IMR-90 (cell line): Measurements from ENCODE around the gene SLC39A3.

Source experiments
- MXI1 ChIP-seq: IDR thresholded peaks from 2 replicates; pipeline ENCODE4 v1.6.1; 2012; ENCODE audit warnings: low read depth, mild to moderate bottlenecking, low read length, moderate library complexity, borderline replicate concordance
- NFE2L2 ChIP-seq: fragments of 150-350 bp; IDR thresholded peaks from 2 replicates; pipeline ENCODE4 v1.6.1; 2016; ENCODE audit warnings: low read depth, mild to moderate bottlenecking, low read length
- POLR2A ChIP-seq: IDR thresholded peaks from 2 replicates; pipeline ENCODE4 v1.6.1; 2012; ENCODE audit warnings: mild to moderate bottlenecking, low read depth, low read length
- RCOR1 ChIP-seq: IDR thresholded peaks from 2 replicates; pipeline ENCODE4 v1.6.1; 2012; ENCODE audit warnings: mild to moderate bottlenecking, low read length, improper control_type of control experiment; ENCODE audit not compliant: insufficient replicate concordance
- SMC3 ChIP-seq: fragments of 150-350 bp; IDR thresholded peaks from 2 replicates; pipeline ENCODE4 v1.6.1; 2016; ENCODE audit warnings: low read depth, mild to moderate bottlenecking, antibody characterized with exemption, low read length, moderate library complexity
- TF ChIP-seq, protein P1 (sequence below): conservative IDR thresholded peaks from 2 replicates; pipeline ENCODE4 v1.5.1; 2012; ENCODE audit warnings: mild to moderate bottlenecking, low read depth, low read length, improper control_type of control experiment

DNA sequence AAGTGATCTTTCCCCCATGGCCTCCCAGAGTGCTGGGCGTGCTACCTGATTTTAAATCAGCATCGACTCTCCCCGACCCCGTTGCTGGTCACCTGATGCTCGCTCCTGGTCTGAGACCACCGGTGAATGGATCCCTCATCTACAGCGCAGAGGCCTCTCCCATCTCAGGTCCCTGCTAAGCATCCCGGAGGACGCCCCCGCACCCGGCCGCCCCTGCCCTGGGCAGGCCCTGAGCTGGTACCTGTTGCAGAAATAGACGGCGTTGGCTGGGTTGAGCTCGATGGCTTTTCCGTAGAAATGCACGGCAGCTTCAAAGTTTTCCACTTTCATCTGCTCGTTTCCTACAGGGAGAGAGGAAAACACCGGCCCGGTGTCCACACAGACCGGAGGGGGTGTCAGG, 25.1 kb upstream of the SLC39A3 start:
- TF ChIP-seq NFE2L2 = no peak
- TF ChIP-seq, protein P1, sequence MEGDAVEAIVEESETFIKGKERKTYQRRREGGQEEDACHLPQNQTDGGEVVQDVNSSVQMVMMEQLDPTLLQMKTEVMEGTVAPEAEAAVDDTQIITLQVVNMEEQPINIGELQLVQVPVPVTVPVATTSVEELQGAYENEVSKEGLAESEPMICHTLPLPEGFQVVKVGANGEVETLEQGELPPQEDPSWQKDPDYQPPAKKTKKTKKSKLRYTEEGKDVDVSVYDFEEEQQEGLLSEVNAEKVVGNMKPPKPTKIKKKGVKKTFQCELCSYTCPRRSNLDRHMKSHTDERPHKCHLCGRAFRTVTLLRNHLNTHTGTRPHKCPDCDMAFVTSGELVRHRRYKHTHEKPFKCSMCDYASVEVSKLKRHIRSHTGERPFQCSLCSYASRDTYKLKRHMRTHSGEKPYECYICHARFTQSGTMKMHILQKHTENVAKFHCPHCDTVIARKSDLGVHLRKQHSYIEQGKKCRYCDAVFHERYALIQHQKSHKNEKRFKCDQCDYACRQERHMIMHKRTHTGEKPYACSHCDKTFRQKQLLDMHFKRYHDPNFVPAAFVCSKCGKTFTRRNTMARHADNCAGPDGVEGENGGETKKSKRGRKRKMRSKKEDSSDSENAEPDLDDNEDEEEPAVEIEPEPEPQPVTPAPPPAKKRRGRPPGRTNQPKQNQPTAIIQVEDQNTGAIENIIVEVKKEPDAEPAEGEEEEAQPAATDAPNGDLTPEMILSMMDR = no peak
- no peak for TF ChIP-seq RCOR1
- TF ChIP-seq MXI1 = no peak
- TF ChIP-seq POLR2A = no peak
- TF ChIP-seq SMC3 = no peak
